Kasumi-1 (cell line): ENCODE results near the gene RAPGEF5.

ENCODE experiments used
- DNase-seq, 2 experiments: peaks; one replicate each; lab custom pipeline; 2025; lab: John Stamatoyannopoulos, UW

RAPGEF5 gene

DNA sequence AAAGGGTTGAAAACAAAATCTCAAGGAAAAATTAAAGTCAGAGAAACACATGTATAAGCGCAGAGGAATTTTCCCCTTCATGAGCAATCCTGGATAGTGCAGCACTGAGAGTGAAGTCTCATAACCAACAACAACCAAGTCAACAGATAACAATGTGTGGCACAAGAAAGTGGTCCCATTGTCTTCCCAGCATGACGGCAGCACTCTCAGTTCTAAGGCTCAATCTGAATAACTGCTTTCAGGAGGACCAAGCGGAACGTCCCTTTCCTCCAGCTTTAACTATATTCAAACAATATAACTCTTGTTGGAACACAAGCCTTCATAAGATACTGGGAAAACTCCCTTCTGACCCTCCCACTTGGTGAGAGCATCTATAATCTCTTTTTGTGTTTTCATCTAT is 137.9 kb downstream of the RAPGEF5 start:
- DNase-seq = no peak

DNA sequence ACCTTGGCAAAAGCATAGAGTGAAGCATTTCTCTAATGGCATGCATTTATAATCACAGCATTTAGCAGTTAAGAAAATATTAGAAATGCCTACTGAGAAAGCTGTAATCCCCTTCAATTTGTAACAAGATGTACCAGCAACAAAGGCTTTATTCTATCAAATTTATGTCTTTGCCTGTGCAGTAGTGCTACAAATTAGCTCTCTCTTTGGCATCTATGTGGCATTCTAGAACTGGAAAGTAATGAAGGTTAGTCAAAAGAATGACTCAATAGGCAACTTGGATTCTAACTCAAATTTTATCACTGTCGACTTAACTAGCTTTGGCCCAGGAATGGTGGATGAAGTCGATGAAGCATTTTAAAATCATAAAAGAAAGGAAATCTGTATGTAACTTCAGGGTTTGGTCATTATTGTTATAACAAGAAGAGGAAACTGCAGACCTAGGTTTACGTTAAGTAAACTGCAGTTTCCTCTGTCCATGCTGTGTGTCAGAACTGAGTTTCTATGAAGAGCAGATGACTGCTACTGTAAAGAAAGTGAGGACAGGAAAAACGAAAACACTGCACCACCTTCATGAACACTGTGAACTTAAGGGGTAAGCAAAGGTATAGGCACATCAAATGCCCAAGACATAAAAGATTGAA is 140.0 kb downstream of the RAPGEF5 start:
- DNase-seq = no peak

DNA sequence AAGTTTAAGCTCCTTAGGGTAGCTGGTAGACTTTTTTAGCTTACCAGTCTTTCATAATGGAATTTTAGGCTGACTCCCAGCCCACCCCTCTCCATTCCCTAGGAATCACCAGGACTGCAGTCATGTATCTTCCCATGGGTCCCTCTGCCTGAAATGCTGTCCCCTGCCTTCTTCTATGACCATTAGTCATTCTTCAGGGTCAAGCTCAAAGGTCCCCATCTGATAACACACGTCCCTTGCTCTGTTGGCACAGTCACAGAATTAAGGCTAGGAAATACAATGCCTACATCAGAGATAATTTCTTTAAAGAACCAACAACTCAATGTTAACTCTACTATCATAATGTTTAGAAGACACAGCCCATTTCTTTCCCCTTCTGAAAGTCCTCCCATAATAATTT is 140.6 kb downstream of the RAPGEF5 start:
- DNase-seq = no peak

DNA sequence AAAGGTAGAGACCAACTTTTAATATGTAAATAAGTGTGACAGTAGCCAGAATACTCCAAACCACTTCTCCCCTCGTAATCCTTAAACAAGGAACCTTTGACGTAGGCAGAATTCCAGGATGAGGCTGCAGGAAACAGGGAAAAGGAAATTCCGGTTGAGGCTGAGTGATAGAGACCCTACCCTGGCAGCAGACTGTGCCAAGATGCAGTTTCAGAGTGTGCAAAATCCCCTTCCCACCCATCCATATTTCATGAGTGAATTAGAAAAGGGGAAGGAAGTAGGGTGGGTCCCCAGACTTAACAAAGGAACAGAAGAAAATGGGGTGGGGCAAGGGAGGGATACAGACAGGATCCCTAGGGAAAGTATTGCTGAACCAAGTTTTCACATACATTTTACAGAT is 143.0 kb downstream of the RAPGEF5 start:
- DNase-seq = no peak

DNA sequence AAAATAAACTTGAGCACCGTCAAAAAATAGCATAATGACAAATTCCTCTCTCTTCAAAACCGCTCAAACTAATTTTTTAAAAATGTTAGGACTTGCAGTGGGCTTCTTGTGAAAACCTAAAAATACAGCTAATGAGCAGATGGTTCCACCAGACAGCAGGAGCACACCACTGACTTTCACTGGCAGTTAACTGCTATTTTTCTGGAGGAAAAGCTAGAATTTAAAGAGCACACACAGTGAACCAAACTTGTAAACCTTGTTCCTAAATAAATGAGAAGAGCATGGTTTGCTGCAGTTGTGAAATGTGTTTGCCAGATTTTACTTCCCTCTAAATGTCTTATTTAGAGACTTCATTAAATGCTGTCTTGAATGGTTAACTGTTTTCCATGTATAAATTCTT is 143.9 kb downstream of the RAPGEF5 start:
- DNase-seq = no peak

DNA sequence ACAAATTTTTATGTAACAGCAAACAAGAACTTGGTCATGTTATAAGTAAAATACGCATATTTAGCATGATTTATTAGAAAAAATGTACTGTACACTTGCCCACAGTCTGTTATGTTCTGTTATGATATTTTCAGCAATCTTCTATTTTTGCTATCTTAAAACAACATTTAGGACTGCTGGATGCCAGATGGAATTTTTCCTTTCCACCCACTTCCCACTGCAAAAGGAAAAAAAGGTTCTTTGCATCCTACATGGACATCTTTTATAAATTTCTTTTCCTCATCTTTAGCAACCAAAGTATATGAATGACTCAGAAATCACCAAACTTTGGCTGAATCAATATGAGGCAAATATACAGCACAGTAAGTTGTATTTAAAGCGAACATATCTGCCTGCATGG is 146.0 kb downstream of the RAPGEF5 start:
- DNase-seq = no peak

DNA sequence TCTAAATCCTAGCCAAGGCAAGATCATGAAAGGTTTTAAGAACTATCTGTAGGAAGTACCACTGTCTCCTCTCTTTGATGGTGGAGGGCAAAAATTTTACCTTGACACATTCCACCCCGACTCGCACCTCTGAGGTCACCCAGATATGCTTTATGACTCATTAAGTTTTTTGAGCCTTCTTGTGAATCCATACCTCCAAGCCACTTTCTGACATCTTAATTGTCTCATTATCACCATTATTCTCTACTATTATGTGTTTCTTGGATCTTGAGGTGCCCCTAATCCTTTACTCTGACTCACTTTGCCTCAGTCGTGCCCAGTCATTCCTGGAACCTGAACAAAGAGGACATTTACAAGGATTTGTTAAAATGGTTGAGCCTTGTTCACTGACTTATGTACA is 146.6 kb downstream of the RAPGEF5 start:
- DNase-seq = no peak

DNA sequence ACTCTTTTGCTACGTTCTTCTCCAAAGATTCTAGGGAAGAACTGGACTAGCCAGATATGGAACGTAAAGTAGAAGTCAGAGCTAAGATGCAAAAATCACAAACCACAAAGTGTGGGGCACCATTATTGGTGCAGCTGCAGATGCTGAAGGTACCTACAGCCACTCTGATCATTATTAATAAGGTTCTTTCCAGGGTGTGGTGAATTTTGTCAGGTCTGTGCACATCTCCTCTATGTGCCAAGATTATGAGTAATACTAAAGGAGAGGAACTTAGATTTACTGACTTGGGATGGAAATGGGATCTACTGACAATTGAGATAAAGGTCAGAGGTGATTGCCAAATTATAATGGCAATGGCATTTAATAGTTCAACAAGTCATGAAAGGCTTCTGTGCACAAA is 148.2 kb downstream of the RAPGEF5 start:
- no peak for DNase-seq

DNA sequence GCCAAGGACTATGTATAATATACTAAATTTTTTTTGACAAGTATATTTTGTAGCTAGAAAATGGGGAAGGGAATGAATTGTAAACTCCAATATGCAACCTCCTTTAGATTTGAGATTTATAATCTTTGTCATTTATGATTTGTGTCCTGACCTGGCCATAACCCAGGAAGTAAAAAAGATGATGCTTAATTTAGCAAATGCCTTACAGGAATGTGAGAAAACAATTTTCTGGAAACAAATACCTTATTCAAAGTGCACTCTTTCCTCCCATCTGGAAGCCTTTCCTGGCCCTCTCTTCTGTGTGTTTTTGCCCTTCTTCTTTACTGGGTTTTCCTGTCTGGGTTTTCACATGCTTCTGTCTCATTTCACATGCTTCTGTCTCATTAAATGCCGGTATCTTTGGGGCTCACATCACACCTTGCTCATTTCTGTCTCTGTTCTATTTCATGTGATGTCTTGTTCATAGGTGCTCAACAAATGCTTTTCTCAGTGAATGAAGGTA is 149.2 kb downstream of the RAPGEF5 start:
- no peak for DNase-seq

DNA sequence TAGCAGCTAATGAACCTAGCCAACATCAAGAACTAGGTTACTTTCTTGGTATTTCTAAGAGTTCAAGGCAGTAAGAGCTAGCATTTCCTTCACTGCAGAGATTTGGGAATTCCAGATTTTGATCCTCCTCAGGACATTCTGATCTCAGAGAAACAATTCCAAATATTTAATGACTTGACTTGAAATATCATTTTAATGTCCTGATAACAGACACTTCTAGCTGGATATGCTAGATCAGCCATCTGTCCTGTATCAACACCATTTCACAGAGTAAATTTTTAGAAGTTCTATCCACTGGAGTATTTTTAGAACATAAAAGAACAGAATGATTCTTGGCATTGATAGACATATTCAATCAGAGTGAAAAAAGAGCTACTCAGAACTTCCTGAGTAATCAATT is 151.3 kb downstream of the RAPGEF5 start:
- no peak for DNase-seq

DNA sequence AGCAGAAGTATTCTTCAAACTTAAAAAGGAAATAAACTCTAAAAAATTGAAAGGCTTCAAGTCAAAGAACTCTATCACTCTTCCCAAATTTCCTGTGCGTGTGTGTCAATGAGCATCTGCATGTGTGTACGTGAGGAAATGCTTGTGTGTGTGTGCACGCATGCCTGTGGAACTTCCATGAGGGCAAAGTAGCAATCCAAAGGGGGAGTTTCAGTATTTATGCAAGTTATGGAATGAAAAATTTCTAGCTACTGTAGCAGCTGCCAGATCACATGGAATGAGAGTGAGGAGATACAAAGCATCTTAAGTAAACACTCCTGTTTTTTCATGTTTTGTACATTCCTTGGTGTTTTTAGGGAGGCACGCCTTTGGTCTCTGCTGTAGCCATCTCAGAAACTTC is 152.6 kb downstream of the RAPGEF5 start:
- no peak for DNase-seq

DNA sequence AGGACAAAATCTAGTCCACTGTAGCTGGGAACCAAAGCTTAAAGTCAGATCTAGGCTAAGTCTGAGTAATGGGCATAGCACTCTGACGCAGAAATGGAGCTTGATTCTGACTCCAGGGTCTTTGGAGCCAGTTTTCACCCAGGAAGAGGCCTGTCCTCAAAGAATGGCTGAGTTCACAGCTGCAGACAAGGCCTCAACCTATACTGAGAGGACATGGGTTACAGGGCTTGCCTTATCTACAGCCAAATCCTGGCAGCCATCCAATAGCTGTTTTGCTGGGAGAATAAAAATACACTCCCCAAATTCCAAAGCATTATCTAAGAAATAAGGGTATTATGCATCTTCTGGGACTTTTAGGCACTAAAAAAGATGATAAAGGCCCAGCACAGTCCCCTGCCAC is 154.8 kb downstream of the RAPGEF5 start:
- no peak for DNase-seq

DNA sequence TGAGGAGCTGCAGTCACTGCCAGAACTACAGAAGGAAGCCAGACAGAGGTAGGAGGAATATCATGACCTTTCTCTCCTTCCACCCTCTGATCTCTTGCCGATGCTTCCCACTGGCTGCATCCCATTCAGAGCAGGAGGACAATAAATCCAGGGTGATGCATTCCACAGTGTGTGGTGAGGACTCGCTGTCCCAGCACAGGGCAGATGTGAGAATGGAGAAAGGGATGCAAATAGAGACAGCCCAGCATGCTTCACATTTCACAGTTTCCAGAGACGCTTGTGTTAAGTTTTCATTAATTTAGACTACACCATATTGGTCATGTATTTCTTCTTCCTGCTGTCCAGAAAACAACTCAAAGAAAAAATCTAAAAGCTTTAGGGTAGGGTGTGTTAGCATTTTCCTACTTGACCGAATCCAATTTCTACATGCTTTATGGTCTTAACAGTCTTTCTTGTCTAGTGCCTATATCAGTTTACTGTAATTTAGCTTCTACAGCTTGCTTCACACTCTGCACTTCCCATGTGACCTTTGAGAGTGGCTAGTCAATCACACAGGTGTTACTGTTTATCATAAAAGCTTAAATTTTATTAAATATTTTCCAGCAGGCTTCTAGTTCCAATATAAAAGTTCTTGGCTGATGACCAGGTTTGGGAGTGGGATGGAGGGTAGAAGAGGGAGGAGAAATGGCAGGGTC is 155.6 kb downstream of the RAPGEF5 start:
- no peak for DNase-seq

DNA sequence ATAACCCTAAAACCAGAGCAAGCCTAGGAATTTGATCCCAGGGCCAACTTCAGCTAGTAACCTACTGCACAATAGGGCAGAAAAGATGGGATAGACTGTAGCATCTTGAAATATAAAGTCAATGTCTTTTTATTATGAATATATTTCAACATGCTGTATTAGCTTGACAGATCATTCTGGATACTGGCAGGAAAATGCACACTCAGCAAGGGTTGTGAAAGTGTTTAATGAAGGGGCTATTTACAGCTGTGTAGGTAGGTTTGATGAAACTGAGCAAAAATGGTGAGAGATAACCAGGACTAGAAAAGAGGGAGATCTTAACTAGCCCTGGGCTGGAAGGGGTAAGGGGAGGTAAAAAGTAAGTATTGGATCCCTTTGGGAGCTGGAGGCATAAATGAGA is 156.2 kb downstream of the RAPGEF5 start:
- DNase-seq = no peak

DNA sequence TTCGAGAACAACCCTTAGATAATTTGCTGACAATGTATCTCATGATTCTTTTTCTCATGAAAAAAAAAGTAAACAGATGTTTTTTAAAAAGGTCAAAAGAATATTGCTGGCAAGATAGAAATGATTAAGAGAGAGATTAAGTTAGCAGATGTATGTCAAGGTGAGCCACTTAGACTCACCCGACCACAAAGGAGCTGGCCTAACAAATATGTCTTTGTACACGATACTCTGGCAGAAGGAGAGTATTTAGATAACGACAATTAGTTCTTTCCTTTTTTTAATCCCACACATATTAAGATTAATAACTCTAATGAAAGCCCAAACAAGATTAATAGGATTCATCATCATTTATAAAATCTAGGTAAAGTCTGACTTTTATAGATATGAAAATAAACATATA is 156.7 kb downstream of the RAPGEF5 start:
- no peak for DNase-seq

DNA sequence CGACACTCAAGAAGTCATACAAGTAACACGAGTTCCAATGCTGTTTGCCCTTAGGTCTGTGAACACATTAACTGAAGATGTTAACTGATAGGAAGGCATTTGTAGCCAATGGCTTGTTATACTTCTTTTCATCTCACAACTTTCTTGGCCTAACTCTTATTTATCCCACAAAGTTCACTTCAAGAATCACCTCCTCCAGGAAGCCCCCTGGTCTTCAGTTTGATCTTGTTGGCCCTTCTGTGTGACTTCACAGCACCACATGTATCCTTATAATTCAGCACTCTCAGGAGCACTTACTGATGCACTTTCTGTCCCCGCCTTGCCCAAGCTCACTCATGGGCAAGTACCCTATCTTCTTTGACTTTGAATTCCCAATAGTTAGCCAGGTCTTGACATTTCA is 159.6 kb downstream of the RAPGEF5 start:
- DNase-seq = no peak

DNA sequence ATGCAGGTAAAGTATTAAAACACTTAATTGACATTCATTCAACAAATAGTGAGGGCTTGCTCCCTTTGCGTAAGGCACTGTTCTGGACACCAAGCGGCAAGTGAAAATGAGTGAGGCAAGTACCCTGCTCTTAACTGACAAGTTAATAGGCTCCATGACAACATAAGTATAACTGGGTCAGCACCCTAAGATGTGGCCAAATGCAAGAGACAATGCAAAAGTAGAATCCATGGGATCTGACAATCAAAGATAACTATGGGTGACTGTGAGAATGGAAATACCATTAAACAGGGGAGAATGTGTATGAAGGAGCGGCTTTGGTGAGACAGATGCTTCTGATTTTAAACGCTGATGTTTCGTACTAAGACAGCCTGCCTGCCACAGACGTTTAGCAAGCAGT is 160.5 kb downstream of the RAPGEF5 start:
- no peak for DNase-seq

DNA sequence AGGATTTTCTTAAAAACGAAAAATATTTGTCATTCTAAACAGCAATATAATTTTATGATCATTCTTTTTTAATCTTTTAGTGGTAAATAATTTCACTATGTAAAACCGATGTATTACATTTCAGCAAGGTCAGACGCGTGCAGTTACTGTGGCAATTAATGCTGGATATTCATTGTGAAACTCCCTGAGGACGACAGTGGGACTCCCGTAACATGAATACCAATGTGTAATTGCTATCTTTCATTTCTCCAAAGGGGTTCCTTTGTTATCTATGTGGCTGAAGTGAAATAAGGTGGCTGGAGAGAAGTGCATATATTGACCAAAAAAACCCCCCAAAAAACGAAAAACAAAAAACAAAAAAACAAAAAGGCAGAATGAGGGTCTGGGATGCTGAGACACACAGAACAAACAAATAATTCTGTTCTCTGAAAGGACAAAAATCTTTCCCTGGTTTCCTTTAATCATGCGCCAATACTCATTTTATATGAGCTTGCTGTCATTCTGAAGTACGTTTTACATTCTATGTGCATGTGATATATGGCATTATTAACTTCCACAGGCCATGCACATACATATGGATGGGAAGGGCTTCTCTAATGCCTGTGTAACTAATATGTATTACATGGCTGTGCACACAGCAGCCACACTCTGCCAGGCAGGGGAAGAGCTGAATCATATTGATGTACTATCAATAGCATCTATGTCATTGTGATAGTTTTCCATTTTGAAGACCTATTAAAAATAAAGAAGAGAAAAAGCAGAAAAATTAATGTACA is 161.4 kb downstream of the RAPGEF5 start:
- no peak for DNase-seq

DNA sequence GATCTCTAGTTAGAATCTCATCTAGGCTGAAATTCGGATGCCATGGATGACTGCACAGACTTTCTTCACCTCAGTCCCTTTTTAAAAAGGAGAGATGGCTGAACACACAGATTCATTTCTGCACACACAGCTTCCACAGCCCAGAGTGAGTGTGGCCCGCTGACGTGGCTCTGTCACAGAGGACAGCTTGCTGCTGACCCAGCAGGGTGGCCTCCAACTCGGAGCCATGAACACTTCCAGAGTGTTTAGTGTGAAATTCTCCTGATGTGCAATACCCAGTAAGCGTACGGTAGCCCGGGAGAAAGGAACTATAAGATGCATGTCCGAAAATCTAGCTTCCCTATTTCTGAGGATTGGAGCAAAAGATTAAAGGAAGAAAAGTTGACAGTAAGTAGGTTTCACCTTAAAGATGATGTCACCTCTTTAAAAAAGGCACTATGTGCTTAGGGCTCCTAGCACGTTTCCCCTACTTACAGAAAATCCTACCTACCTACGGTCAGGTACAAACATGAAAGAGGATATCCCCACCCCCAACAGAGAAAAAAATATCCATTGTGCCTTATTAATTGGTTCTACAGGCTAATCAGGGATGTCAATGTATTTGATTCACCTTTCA is 162.2 kb downstream of the RAPGEF5 start:
- no peak for DNase-seq

DNA sequence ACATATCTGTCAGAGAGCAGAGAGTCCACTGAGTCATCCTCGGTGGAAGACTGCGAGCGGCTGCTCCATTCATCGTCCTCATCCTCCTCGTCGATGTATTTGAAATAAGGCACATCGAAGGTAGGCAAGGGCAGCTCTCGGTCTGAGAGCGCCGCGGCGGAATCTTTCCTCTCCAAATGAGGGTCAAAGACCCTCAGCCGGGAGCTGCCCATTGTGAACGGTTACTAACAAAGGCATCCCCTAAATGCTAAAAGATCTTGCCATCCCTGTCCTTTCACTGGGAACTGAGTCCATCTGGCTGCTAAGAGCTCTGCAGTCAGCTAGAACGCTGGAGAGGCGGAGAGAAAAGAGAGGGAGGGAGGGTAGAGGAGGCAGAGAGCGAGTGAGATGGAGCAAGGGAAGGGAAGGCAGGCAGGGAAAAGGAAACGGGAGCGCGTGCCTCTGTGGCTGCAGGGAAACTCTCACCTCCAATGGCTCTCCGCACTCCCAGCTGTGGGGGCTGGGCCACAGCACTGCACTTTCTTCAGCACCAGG is 163.4 kb downstream of the RAPGEF5 start:
- no peak for DNase-seq

DNA sequence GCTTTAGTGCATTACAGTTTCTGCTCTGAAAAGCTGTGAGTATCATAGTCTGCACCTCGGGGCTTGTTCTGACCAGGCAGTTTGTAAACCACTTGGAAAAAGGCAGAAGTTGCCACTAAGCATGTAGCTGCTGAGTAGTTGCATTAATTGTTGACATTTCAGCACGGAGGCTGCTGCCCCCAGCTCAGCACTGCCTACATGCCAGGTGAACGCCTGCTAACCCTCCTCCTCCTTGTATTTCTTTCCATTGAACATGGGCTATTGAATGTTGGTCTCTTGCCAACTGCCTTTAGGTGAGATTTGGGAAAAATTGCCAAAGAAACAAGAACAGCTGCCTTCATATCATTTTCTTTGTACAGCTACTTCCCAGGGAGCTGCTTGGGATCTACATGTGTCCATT is 164.2 kb downstream of the RAPGEF5 start:
- no peak for DNase-seq

DNA sequence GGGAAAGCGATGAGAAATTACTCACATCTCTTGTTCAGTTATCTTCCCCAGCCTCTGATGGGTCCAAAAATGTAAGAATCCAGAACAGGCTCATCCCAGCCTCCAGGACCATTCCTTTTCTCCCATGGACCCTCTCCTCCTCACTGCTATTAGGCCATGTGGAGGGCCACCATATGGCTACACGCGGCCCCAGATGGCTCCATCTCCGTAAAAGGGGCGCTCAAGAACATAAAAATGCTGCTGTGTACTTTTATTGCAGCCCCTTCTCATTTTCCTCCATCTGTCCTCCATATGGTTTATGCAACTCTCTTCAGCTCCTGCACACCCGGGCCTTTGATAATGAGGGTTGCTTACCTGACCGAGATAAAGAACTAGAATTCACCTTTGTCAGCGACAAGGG is 166.2 kb downstream of the RAPGEF5 start:
- DNase-seq = no peak
